ENCODE results near the gene GLT6D1. TPM values are rescaled to one million over a fixed set of nuclear protein-coding genes. Genes with fewer than 3 reads are reported as not detected.

GLT6D1 gene
- total and polyA plus RNA-seq, 9 donors, result not detected

- no peak overlapping the region for H3K4me3 ChIP-seq
- no peaks in the 10 kb centered on the region for H3K36me3 ChIP-seq
- no peak overlapping the region for H3K27ac ChIP-seq
- no peak for TF ChIP-seq POLR2A (IDR thresholded peaks at IDR 0.05)
- TF ChIP-seq EP300 (IDR thresholded peaks at IDR 0.05), result no peak
- TF ChIP-seq CTCF (IDR thresholded peaks at IDR 0.05), result no peak
- 70 to 81% (median 77%) methylated on average over 22 of the region's 22 CpGs for WGBS, 3 donors
- no peaks in the 10 kb centered on the region for H3K4me1 ChIP-seq (ENCODE audit: insufficient read depth)
- H3K9me3 ChIP-seq, result no peaks in the 10 kb centered on the region
- no peaks in the 10 kb centered on the region for H3K27me3 ChIP-seq
- DNase-seq, result no peak
- intact Hi-C loops (cut with DNase I), result no loop called here
Measured at GRCh38 chr9:135575995-135576631, 63.2 kb downstream of the GLT6D1 start.

GRCh38 chr9:135574943-135575342 is 64.4 kb downstream of the GLT6D1 start:
- DNase-seq, result no peak
- H3K4me3 ChIP-seq, result no peak overlapping the region
- no peaks in the 10 kb centered on the region for H3K4me1 ChIP-seq (ENCODE audit: insufficient read depth)
- TF ChIP-seq POLR2A (IDR thresholded peaks at IDR 0.05), result no peak
- no peak for TF ChIP-seq EP300 (IDR thresholded peaks at IDR 0.05)
- no peak for TF ChIP-seq CTCF (IDR thresholded peaks at IDR 0.05)
- no peaks in the 10 kb centered on the region for H3K36me3 ChIP-seq
- H3K27me3 ChIP-seq, result no peaks in the 10 kb centered on the region
- WGBS, 3 donors, result 86 to 90% (median 88%) methylated on average over 14 to 15 of the region's 15 CpGs
- intact Hi-C loops (cut with DNase I), result no loop called here
- H3K9me3 ChIP-seq, result no peaks in the 10 kb centered on the region
- H3K27ac ChIP-seq, result no peak overlapping the region

- TF ChIP-seq POLR2A (IDR thresholded peaks at IDR 0.05), result no peak
- TF ChIP-seq CTCF (IDR thresholded peaks at IDR 0.05), result no peak
- TF ChIP-seq EP300 (IDR thresholded peaks at IDR 0.05), result no peak
- DNase-seq, result no peak
- no peak overlapping the region for H3K4me3 ChIP-seq
- no peaks in the 10 kb centered on the region for H3K27me3 ChIP-seq
- no peaks in the 10 kb centered on the region for H3K9me3 ChIP-seq
- H3K4me1 ChIP-seq (ENCODE audit: insufficient read depth), result no peaks in the 10 kb centered on the region
- H3K36me3 ChIP-seq, result no peaks in the 10 kb centered on the region
- intact Hi-C loops (cut with DNase I), result no loop called here
- 47 to 61% (median 51%) methylated on average over 14 of the region's 14 CpGs for WGBS, 3 donors
- H3K27ac ChIP-seq, result no peak overlapping the region
Measured at GRCh38 chr9:135574331-135574730, 65.0 kb downstream of the GLT6D1 start.

Other genes with a start within 250 kb of the GLT6D1 start
- 10 to 100 TPM in 6 of 7 donors, 1 to 10 TPM in 1; 7.0 to 19.9 (median 14.8) TPM for gene PPP1R26, start 159.8 kb downstream of the GLT6D1 start, total RNA-seq
- gene PPP1R26, start 159.8 kb downstream of the GLT6D1 start, polyA plus RNA-seq, result 10 to 100 TPM in 1 of 2 donors, 1 to 10 TPM in 1; 3.4 to 10.2 TPM
- gene MRPS2, start 138.9 kb downstream of the GLT6D1 start, total RNA-seq, result 10 to 100 TPM; 27.2 to 53.2 (median 30.4) TPM
- 10 to 100 TPM in 1 of 2 donors, 1 to 10 TPM in 1; 9.7 to 45.4 TPM for gene MRPS2, start 138.9 kb downstream of the GLT6D1 start, polyA plus RNA-seq
- gene LCN1, start 118.1 kb downstream of the GLT6D1 start, total RNA-seq, result 1 to 10 TPM in 2 of 7 donors, not detected in 5; 2.3 to 5.3 TPM
- gene LCN1, start 118.1 kb downstream of the GLT6D1 start, polyA plus RNA-seq, result not detected
- gene OBP2A, start 93.4 kb downstream of the GLT6D1 start, total RNA-seq, result 1 to 10 TPM in 4 of 7 donors, not detected in 3; 1.4 to 7.8 (median 4.8) TPM
- gene OBP2A, start 93.4 kb downstream of the GLT6D1 start, polyA plus RNA-seq, result not detected
- gene PAEP, start 77.8 kb downstream of the GLT6D1 start, total RNA-seq, result 1 to 10 TPM in 4 of 7 donors, under 1 TPM in 1, not detected in 2; 0.71 to 8.8 (median 1.4) TPM
- under 1 TPM; 0.41 to 0.57 TPM for gene PAEP, start 77.8 kb downstream of the GLT6D1 start, polyA plus RNA-seq
- not detected for gene LCN9, start 23.8 kb upstream of the GLT6D1 start, total RNA-seq
- not detected for gene LCN9, start 23.8 kb upstream of the GLT6D1 start, polyA plus RNA-seq
- gene SOHLH1, start 59.9 kb upstream of the GLT6D1 start, total RNA-seq, result under 1 TPM in 1 of 7 donors, not detected in 6; 0.17 TPM
- gene SOHLH1, start 59.9 kb upstream of the GLT6D1 start, polyA plus RNA-seq, result under 1 TPM in 1 of 2 donors, not detected in 1; 0.36 TPM
- 10 to 100 TPM in 2 of 7 donors, 1 to 10 TPM in 4, under 1 TPM in 1; 0.83 to 12.0 (median 6.4) TPM for gene KCNT1, start 62.6 kb upstream of the GLT6D1 start, total RNA-seq
- gene KCNT1, start 62.6 kb upstream of the GLT6D1 start, polyA plus RNA-seq, result 1 to 10 TPM; 1.9 to 2.0 TPM